DMS153 treated with DMSO at 0.1 percent for 48 hours (cell line): ENCODE results near the gene HMGN1.

Experiments used
- DNase-seq: peaks from one replicate; lab custom pipeline; 2025; ENCODE audit not compliant: unreplicated experiment; lab: John Stamatoyannopoulos, UW

Gene HMGN1

DNA sequence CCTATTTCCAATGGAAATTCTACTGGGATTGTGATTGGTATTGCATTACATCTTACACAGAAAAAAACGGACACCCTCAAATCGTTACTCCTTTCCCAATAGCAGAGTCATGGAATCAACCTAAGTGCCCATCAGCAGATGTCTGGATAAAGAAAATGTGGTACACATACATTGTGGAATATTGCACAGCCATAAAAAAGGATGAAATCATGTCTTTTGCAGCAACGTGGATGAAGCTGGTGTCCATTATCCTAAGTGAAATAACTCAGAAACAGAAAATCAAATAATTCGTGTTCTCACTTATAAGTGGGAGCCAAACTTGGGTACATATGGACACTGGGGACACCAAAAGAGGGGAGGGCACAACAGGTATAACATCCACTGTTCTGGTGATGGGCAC lies 14.3 kb downstream of the HMGN1 start:
- DNase-seq = no peak

GRCh38 chr21:39332175-39332574 lies 16.7 kb downstream of the HMGN1 start:
- DNase-seq = no peak

DNA sequence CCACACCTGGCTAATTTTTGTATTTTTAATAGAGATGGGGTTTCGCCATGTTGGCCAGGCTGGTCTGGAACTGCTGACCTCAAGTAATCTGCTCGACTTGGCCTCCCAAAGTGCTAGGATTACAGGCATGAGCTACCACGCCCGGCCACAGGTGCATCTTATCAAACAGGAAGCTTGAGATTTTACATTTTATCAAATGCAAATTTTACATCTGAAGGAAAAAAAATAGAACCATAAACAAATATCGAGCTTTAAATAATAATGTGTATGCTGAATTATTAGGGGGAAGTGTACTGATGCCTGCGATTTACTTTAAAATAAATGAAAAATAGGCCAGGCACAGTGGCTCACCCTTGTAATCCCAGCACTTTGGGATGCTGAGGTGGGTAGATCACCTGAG lies 18.9 kb downstream of the HMGN1 start:
- DNase-seq = no peak

DNA sequence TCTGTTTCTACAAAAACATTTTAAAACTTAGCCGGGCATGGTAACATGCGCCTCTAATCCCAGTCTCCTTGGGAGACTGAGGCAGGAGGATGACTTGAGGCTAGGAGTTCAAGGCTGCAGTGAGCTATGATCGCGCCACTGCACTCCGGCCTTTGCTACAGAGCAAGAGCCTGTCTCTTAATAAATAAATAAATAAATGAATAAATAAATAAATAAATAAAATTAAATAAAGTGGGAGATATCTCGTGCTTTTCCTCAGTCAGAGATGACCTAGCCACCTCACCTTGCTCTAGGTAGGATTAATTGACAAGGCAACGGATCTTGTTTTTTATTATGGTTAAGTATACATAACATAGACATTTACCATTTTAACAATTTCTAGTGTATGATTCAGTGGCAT lies 21.2 kb downstream of the HMGN1 start:
- DNase-seq = no peak

- no peak for DNase-seq
Measured at GRCh38 chr21:39326607-39327307, 22.1 kb downstream of the HMGN1 start.

GRCh38 chr21:39325458-39325857 lies 23.4 kb downstream of the HMGN1 start:
- no peak for DNase-seq

GRCh38 chr21:39321424-39321823 lies 27.5 kb downstream of the HMGN1 start:
- no peak for DNase-seq

GRCh38 chr21:39319814-39320332 lies 29.0 kb downstream of the HMGN1 start:
- DNase-seq = no peak

- no peak for DNase-seq
Measured at GRCh38 chr21:39319251-39319756, 29.6 kb downstream of the HMGN1 start.

GRCh38 chr21:39318091-39318959 lies 30.6 kb downstream of the HMGN1 start:
- DNase-seq = no peak

- DNase-seq = no peak
Measured at GRCh38 chr21:39317134-39318090, 31.5 kb downstream of the HMGN1 start.

DNA sequence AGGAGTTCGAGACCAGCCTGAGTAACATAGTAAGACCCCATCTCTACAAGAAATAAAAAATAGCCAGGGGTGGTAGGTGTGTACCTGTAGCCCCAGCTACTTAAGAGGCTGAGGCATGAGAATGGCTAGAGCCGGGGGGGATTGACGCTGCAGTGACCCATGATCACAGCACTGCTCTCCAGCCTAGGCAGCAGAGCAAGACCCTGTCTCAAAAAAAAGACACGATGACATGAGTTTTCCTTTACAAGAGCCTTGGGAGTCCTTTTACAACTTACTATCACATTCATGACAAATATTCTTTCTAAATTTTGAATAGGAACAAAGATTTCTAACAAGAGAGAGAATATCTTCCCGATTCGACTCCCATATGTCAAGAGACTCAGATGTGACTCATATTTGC lies 32.2 kb downstream of the HMGN1 start:
- no peak for DNase-seq

DNA sequence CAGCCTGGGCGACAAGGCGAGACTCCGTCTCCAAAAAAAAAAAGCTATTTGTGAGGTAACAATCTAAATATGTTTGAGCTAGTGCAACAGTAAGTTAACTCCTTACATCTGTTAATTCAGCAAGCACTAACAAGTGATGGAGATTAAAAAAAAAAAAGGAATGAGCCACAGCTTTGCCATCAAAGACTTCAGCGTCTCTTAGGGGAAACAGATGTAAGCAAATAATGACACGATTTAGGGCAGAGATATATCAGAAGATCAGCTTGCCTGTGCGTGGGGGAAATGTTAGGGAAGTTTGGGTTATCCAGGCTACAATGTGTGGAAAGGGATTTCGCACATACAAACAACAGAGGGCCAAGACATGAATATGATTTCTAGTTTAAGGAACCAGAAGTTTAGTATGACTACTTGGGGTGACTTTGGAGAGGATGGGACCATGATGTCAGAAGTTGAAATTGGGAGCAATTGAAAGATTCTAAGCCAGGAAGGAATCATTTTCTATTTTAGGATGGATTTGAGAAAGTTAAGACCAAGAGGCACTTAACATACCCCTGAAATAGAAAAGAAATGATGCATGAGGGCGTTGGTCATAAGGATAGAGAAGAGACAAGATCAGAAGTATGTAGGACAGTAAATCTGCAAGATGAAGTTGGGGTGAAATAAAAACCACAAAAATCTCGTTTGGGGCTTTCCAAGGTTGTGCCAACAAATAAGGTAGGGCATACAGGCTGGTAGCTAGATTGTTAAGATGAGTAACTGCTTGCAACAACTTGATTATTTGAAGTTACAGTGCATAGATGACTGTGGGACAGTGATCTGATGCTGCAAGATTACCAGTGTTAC lies 33.1 kb downstream of the HMGN1 start:
- no peak for DNase-seq

DNA sequence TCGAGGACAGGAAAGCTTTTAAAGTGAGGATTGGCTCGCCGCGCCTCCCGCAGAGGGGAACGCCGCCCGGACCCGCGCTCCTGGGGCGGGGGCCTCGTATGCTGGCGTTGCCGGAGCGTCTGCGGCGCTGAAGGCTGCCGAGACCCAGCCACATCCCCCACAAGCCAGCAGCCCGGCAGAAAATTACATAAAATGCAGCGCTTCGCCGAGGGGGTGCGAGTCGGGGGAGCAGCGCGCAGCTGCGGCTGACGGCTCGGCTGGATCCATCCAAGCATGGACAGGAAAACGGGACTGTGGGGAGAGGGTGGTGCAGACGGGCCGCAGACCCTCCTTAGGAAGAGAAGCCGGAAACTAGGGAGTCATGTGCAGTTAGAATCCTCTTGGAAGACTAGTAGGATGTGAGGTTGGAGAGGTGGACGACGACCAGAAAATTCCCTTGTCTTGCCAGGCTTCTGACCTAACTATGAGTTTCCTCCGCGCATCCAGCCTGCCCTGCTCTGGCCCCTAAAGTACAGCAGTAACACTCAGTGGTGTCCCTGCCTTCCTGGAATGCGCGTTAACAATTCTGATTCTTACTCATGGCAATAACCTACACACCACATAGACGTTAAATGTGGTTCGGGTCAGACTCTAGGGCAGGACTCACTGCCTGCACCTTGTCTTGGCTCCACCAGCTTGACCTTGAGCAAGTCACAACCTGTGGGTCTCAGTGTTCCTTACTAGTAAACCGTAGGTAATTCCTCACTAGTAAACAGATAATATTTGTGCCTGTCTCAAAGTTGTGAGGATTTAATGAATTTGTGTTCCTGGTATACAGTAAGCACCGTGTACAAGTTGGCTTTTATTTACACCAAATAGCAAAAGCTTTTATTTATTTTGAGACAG lies 34.5 kb downstream of the HMGN1 start:
- DNase-seq = peak; percentile 30

- DNase-seq = peak; percentile 92
Measured at GRCh38 chr21:39313571-39314142, 35.2 kb downstream of the HMGN1 start, which contains the start of gene BRWD1. TSS of gene BRWD1 (minus strand) at chr21:39313632. CDS start at chr21:39313491, 141 bp downstream.

GRCh38 chr21:39313042-39313570 lies 35.8 kb downstream of the HMGN1 start:
- DNase-seq = no peak

DNA sequence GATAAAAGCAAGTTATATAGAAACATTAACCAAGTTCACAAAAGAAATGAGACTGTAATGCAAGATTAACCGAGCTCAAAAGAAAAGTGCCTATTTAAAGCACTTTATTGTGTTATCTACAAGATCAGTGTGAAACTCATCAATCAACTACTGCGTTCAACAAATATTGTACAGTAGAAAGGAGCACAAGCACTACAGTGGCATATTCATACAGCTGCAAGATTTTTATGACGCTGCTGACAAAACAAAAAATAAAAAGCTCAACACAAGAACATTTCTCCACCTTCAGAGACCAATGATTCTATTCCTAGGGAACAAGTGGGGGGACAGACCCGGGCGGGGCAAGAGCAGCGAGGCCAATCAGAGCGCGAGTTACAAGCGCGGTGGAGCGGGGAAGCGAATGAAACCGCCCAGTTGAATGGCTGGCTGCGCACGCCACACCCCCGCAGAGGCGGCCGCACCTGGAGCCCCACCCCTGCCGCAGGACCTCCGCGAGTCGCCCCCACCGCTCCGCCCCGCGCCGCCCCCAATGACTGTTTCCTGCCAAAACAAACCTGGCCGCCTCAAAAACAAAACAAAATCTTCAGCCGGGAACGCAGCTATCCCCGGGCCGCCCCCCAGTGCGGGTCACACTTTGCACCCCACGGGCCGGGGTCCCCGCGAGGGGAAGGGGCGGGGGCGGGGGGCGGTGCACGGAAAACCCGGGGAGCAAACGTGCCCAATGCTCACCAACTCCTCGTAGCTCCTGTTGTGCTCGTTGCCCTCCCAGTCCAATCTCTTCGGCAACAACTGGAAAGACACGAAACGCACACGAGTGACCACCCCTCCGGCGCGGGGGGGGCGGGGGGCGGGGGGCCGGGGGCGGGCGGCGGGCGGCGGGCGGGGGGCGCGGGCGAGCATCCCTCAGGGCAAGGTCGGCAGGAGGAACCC lies 36.5 kb downstream of the HMGN1 start:
- peak; percentile 84 for DNase-seq
